NCI-H1048 (cell line): ENCODE measurements around the gene SOX1.

ENCODE experiments used
- DNase-seq: peaks from one replicate; lab custom pipeline; 2025; lab: John Stamatoyannopoulos, UW

SOX1 gene

GRCh38 chr13:112067116-112067741 is at the start of gene SOX1:
Gene SOX1 (plus strand): TSS chr13:112067149. CDS start chr13:112067659, 510 bp downstream.
- no peak for DNase-seq

DNA sequence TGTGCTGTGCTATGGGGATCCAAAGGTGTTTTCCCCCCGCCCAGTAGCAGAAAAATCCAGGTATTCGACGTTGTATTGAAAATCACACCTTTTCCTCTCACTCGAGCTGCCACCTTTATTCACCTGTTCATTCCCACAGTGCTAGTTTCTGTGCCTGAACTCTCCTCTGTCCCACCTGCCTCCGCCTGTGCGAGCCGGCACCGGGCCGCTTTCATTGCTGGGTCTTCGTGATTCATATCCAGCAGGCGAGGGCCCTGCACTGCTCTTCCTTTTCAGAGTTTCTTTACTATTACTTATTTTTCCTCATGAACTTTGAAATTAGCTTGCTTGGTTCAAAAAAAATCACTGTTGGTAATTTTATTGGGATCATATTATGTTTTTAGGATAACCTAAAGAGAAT is 42.4 kb upstream of the SOX1 start:
- no peak for DNase-seq

DNA sequence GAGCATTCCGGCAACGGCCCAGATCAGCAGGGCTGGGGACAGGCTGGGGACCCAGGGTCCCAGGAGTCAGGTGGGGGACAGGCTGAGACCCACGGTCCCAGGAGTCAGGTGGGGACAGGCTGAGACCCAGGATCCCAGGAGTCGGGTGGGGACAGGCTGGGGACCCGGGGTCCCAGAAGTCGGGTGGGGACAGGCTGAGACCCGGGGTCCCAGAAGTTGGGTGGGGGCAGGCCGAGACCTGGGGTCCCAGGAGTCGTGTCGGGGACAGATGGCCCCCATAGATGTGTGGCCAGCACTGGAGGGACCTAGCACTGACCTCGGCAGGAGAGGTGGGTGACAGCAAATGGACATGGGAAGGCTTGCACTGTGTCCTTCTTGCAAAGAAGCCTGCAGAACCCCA is 39.7 kb upstream of the SOX1 start:
- DNase-seq, result no peak

GRCh38 chr13:112028481-112028880 is 38.5 kb upstream of the SOX1 start:
- no peak for DNase-seq

- DNase-seq, result no peak
Measured at GRCh38 chr13:112029143-112029542, 37.8 kb upstream of the SOX1 start.

DNA sequence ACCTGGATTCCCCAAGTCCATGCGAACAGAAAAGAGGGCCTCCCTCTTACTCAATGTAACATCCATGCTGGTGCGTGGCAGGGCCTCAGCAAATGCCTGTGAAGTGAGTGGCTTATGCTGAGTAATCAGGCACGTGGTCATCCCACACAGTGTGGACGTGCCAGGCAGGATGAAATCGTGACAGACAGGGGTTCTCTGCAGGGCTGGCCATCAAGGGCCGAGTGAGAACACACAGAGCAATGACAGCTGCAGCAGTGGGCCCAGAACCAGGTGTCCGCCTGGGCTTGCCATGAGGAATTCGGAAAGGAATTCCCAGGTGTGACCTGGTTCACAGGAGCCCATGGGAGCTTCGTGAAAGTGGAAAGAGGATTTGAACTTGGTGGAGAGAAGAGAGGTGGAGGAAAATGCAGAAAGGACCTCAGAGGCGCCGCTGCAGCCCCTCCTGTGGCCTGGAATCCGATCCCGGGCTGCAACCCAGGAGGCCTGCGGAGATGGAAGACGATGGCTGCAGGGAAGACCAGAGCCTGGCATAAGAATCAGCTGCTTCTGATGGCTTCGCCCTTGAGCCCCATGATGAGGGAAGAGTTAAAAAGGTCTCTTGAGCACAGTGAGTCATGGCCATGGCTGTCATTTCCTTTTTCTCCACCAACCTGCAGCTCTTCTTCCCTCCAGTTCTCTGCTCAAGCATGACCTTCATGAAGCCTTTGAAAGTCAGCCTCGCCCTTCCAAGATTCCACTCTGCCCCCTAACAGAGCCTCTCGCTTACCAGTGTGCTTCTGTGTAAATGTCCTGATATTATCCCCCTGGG is 34.6 kb upstream of the SOX1 start:
- no peak for DNase-seq

DNA sequence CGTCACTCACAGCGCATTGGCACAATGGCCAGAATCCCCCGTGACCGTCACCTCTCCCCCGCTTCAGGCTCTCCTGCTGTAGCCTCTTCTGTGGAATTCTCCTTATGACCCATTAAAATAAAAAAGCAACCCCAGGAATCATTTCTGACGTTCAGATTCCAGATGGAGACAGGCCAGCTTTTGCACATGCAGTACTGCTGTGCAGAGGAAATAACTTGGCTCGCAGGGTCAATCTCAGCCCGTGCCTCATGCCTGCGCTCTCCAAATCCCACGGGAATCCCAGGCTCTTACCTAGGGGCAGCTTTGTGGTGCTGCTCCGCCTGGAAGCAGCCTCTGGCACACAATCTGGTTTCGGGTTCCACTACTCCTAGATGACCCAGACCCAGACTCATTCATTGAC is 32.7 kb upstream of the SOX1 start:
- no peak for DNase-seq

- no peak for DNase-seq
Measured at GRCh38 chr13:112034846-112035245, 32.1 kb upstream of the SOX1 start.

- DNase-seq, result no peak
Measured at GRCh38 chr13:112042496-112042895, 24.5 kb upstream of the SOX1 start.

- no peak for DNase-seq
Measured at GRCh38 chr13:112052213-112052612, 14.7 kb upstream of the SOX1 start.

DNA sequence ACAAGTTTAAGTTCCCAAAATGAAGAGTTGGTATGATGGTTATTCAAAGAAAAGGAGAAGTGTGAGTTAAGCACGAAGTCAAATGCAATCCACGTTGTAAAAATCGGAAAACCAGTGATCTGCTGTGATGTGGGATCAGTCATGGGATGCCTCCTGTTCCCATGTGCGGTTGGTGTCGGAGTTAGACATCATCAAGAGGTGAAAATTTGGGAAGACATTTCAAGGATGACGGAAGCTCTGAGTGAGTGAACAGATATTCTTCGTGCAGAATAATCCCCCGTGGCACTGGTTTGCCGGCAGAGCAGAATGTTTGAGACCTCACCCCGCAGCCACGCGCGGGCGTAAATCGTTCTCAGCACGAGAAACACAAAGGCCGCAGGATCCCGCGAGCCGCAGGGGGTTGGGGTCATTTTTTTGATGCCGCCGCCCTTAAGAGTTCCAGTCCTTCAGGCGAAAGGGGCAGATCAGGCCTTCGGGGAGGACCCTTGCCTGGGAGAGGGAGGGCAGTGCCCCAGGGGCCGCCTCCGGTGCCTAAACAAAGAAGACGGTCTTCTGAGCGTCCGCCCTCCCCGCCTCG is 13.7 kb upstream of the SOX1 start:
- DNase-seq, result no peak

GRCh38 chr13:112053744-112054615 is 13.0 kb upstream of the SOX1 start:
- no peak for DNase-seq

DNA sequence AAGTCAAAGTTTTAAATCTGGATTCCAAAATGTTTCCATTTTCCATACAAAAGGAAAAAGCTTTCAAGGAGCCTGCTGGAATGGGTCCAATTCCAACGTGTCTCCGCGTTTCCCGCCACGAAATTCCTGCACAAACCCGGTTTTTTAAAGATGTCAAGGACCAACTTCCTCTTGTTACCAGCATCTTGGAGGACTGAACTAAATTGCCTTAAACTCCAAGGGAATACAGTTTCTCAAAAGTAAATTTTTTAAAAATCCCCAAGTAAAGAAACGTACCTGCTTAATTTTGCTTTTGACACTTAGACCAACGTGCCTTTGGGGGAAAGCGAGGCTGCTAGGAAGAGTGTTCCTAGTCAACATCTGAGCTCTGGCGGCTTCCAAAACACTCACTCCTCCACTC is 12.3 kb upstream of the SOX1 start:
- no peak for DNase-seq

GRCh38 chr13:112055036-112055914 is 11.7 kb upstream of the SOX1 start:
- no peak for DNase-seq

- DNase-seq, result no peak
Measured at GRCh38 chr13:112055915-112056269, 11.1 kb upstream of the SOX1 start.

DNA sequence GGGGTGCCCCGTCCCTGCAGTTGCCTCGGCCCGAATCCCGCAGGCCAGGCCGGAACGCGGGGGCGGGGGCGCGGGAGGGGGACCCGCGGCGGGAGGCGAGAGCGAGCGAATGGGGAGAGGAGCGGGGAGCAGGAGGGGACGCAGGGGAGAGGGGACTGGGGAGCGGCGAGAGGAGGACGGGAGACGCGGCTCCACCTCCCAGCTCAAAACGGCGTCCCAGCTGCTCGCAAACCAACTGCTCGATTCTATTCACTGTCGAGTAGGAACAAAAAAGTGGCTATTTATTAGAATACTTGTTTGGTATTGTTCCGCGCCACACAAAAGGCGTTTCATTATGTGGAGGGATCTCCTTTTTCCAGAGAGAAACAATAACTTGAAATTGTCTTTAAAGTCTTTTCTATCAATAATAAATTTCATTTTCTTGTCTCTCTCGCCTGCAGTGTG is 10.6 kb upstream of the SOX1 start:
- DNase-seq, result no peak

GRCh38 chr13:112056739-112057438 is 10.1 kb upstream of the SOX1 start:
- DNase-seq, result no peak

- DNase-seq, result no peak
Measured at GRCh38 chr13:112057439-112057735, 9.6 kb upstream of the SOX1 start.

- DNase-seq, result no peak
Measured at GRCh38 chr13:112057736-112058518, 9.0 kb upstream of the SOX1 start.

GRCh38 chr13:112058519-112058873 is 8.5 kb upstream of the SOX1 start:
- no peak for DNase-seq
